UCSD-AML1 (cell line): ENCODE measurements around the gene SLC38A9.
"Not testable (repeated sequence)": the region's sequence is repeated elsewhere in the genome, so short reads cannot be mapped to it uniquely, and the experiment has no call there.

Experiments used
- DNase-seq: peaks from one replicate; lab custom pipeline; 2025; ENCODE audit not compliant: unreplicated experiment; lab: John Stamatoyannopoulos, UW

The SLC38A9 gene

DNA sequence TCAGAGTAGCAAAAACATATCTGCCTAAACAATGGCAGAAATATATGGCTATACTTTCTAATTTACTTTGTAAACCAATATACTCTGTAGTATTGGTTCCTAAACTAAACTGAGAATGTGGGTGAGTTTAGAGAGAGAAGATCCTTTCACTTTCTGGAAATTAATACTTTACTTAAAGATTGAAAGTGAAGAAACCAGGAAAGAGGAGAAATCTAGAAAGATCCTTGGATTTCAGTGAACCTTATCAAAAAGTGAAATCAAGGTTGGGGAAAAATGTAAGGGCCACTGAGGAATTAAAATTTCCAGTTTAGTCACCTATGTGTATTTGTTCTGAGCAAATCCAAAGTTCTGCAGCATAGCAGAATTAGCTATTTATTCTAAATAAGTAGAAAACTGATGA is 5.9 kb downstream of the SLC38A9 start:
- no peak for DNase-seq

GRCh38 chr5:55702598-55703345 is 9.4 kb downstream of the SLC38A9 start:
- DNase-seq: no peak

GRCh38 chr5:55701462-55702103 is 10.5 kb downstream of the SLC38A9 start:
- no peak for DNase-seq

DNA sequence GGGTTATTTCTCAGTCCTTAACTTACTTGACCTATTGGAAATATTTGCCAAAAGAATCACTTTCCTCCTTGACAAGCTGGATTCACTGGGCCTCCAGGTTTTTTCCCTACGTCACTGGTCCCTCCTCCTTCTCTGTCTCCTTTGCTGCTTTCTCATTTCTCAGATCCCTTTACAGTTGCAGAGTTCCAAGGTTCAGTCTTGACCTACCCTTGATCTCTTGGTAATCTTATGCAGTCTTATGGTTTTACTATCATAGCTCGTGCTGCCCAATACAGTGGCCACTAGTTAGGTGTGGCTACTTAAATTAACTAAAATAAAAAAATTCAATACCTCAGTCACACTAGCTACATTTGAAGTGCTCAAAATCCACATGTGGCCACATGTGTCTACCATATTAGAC is 11.4 kb downstream of the SLC38A9 start:
- DNase-seq: no peak

DNA sequence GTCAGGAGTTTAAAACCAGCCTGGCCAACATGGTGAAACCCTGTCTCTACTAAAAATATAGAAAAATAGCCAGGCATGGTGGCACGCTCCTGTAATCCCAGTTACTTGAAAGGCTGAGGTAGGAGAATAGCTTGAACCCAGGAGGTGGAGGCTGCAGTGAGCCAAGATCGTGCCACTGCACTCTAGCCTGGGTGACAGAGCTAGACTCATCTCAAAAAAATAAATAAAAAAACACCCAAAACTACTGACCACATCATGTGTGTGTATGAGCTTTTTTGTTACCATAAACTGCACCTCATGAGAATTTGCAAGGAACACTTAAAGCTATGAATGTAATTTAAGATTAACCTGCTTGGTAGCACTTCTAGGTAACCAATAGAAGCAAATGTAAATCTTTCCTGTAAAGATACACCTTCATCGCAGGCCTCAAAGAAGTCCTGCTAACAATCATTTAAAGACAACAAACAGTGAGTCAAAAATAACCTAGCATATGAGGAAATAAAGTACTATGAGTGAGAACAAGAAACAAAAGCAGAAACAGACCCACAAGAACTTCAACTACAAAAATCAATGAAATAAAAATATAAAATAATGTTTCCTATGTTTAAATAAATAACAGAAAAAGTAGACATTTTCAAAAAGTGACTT is 13.0 kb downstream of the SLC38A9 start:
- DNase-seq: no peak

- not testable (repeated sequence) for DNase-seq
Observed at GRCh38 chr5:55696704-55697103, 15.4 kb downstream of the SLC38A9 start.

DNA sequence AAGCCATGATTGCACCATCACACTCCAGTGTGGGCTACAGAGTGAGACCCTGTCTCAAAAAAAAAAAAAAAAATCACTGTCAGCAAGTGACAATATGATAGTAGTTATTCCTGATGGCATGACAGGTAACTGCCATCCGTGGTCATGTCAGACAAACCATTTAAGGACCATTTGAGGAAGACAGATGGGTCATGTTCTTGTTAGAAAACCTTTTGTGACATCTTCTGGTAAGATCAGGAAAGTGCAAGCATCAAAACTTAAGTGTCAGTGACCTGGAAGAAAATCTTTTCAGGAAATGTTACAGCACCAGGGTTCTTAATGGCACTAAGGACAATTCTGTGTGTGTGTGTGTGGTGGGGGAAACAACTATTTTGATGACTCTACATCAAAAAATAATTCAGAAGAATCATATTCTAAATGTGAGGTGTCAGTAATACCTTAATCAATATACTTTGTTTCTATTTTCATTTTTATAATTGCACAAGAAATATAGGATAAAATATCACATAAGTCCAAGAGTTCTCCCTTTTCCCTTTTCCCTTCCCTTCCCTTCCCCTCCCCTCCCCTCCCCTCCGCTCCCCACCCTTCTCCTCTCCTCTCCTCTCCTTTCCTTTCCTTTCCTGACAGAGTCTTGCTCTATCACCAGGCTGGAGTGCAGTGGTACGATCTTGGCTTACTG is 17.8 kb downstream of the SLC38A9 start:
- DNase-seq: no peak

- DNase-seq: no peak
Observed at GRCh38 chr5:55692509-55692908, 19.6 kb downstream of the SLC38A9 start.

- DNase-seq: no peak
Observed at GRCh38 chr5:55692106-55692417, 20.1 kb downstream of the SLC38A9 start.

- DNase-seq: no peak
Observed at GRCh38 chr5:55691265-55692105, 20.6 kb downstream of the SLC38A9 start.

- DNase-seq: no peak
Observed at GRCh38 chr5:55682071-55682470, 30.1 kb downstream of the SLC38A9 start.

- no peak for DNase-seq
Observed at GRCh38 chr5:55681301-55681700, 30.8 kb downstream of the SLC38A9 start.

- no peak for DNase-seq
Observed at GRCh38 chr5:55680353-55680752, 31.8 kb downstream of the SLC38A9 start.

DNA sequence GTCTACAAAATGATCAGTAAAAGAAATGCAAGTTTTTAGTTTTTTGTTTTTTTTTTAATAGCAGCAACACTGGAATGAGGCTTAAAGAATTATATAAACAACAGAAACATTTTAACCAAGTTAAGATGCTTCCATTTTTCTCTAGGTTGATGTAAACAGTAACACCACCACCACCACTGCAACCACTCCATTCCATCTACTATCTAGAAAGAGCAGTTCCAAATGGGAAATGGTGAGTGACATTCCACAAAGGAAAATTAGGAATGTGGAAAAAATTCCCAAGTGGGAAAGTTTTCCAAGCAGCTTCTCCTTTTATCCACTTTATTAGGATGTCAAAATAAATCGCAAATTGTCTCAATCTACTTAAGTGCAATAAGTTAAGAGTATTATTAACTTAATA is 32.6 kb downstream of the SLC38A9 start:
- no peak for DNase-seq

GRCh38 chr5:55675119-55675518 is 37.0 kb downstream of the SLC38A9 start:
- no peak for DNase-seq

DNA sequence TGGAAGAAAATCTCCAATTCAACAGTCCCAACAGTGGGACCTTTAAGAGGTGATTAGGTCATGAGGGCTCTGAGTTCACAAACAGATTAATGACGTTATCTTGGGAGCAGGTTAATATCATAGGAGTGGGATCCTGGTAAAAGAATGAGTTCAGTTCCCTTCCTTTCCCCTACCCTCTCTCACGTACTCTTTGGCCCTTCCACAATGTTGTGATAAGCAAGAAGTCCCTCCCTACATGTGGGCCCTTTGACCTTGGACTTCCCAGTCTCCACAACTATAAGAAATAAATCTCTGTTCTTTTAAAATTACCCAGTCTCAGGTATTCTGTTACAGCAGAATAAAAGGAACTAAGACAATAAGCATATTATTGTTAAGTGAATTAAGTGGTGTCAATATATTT is 37.8 kb downstream of the SLC38A9 start:
- no peak for DNase-seq

DNA sequence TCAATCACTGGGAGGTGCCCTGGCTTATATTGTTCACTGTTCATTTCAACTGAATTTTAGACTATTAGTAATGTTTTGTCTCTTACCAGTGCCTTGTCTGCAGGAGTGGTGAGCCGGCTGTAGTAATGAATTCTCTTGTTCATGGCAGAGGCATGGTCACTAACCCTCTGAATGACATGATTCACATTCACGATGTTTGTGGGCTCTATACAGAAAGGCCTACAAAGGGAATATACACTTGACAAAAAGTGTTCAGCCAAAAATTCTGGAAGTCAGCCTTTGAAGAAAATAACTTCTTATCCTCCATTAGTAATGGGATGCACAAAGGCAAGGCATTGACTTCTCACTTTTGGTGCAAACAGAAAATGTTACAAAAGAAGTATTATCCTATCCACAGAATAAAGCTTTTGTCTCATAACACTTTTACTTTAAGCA is 39.6 kb downstream of the SLC38A9 start:
- DNase-seq: no peak

GRCh38 chr5:55671975-55672374 is 40.1 kb downstream of the SLC38A9 start:
- no peak for DNase-seq

DNA sequence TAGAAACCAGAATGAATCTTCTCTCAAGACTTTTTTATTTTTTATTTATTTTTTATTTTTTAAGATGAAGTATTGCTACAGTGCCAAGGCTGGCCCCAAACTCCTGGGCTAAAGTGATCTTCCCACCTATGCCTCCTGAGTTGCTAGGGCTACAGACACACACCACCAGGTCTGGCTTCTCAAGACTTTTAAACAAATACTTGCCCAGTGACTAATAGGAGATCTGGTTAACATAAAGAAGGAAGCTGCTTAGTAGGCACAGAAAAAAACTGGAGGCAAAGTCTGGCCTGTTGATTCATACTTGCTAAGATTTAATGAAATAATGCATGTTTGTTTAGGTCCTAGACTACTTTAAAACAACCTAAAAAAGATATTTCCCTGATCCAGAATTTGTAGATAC is 43.8 kb downstream of the SLC38A9 start:
- no peak for DNase-seq

DNA sequence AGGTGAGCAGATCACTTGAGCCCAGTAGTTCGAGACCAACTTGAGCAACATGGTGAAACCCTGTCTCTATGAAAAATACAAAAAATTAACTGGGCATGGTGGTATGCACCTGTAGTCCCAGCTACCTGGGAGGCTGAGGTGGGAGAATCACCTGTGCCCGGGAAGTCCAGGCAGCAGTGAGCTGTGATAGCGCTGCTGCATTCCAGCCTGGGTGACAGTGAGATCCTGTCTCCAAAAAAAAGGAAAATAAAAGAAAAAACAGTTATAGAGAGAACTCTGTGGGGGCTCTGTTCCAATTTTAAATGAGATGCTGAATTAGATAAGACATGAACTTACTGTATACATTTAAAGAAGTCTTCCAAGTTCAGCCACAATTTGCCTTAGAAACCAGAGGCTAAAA is 44.2 kb downstream of the SLC38A9 start:
- DNase-seq: no peak

GRCh38 chr5:55665065-55665464 is 47.1 kb downstream of the SLC38A9 start:
- no peak for DNase-seq
